Activated CD4-positive, alpha-beta T cell treated with anti-CD3 and anti-CD28 coated beads, Interleukin-2, amount 50 U/mL, for 16 hours (primary cell): ENCODE results near the gene GON7.

Experiments used
- DNase-seq: peaks from one replicate; pipeline ENCODE4 v3.0.0-alpha.2; 2020

Gene GON7

DNA sequence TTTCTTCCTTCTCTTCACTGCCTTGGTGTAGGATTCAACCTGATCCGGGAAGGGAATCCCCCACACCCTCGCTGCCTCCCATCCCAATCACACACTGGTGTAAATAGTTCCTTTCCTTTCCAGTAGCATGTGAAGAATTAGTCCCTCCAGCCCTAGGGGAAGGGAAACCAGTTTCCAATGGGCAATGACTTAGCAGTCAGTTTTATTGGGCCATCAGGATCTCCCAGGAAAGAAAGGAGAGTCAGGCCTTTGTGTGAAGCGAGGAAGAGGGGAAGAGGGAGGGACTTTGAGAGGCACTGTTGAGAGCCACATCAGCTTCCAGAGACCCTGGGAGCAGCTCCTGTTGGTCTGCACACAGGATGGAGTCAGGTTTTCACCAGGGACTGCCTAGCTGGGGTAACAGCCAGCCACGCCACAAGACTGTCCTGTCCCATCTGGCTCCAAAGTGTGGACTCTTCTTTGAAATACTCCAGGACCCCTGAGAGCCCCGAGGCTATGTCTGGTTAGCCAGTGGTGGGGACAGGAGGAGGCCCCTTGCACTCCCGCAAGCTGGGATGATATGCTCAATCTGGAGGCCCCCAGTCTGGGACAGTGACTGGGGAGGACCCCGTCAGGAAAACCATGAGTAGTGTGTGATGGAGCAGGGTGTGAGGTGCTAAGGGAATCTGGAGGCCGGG, 50.0 kb downstream of the GON7 start:
- no peak for DNase-seq

DNA sequence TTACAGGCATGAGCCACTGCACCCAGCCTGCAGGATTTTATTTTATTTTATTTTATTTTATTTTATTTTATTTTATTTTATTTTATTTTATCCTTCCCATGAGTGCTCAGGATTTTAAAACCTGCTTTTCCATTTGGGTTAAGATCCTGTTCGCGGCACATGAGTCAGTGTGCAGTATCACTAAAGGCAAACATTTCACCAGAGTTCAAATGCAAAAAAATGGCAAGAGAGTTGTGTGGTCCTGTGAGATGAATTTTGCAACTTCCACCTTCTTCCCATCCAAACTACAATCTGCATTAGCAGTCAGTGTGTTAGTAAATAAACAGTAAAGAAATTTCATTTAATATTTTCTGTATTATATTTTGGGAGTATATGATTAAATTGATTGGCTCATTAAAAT, 51.2 kb downstream of the GON7 start:
- no peak for DNase-seq

GRCh38 chr14:93153121-93153520, 53.7 kb downstream of the GON7 start:
- DNase-seq, result no peak
